GM23248 (cell line): ENCODE data around the gene ACKR1. TPM values are rescaled to one million over a fixed set of nuclear protein-coding genes. Genes with fewer than 3 reads are reported as not detected.
A peak's percentile ranks its signal among the peaks of the same experiment; 100 is the strongest.

Source experiments
- DNase-seq: peaks from one replicate; pipeline ENCODE4 v3.0.0-alpha.2; 2015
- H2AFZ ChIP-seq: fragments of 200-600 bp; sonication (generic); 2 replicates; pipeline ENCODE4 v1.6.1; 2016; ENCODE audit warnings: antibody characterized with exemption
- H3F3A ChIP-seq: fragments of 200-600 bp; sonication (generic); 2 replicates; pipeline ENCODE4 v1.6.1; 2016; ENCODE audit warnings: mild to moderate bottlenecking, antibody characterized with exemption, mixed run types; ENCODE audit not compliant: insufficient read depth
- H3K27ac ChIP-seq: fragments of 200-600 bp; sonication (generic); 2 replicates; pipeline ENCODE4 v1.5.1; 2016; ENCODE audit warnings: mild to moderate bottlenecking
- H3K27me3 ChIP-seq: fragments of 200-600 bp; sonication (generic); replicated peaks from 2 replicates; pipeline ENCODE4 v1.6.1; 2016; ENCODE audit warnings: mild to moderate bottlenecking; ENCODE audit not compliant: insufficient read depth
- H3K36me3 ChIP-seq: fragments of 200-600 bp; sonication (generic); 2 replicates; pipeline ENCODE4 v1.6.1; 2016; ENCODE audit warnings: low read depth, mild to moderate bottlenecking
- H3K4me1 ChIP-seq: fragments of 200-600 bp; sonication (generic); 2 replicates; pipeline ENCODE4 v1.6.1; 2016; ENCODE audit warnings: mild to moderate bottlenecking; ENCODE audit not compliant: insufficient read depth
- H3K4me2 ChIP-seq: fragments of 200-600 bp; sonication (generic); one replicate; pipeline ENCODE4 v1.6.1; 2016; ENCODE audit warnings: mild to moderate bottlenecking; ENCODE audit not compliant: unreplicated experiment
- H3K4me3 ChIP-seq: fragments of 200-600 bp; sonication (generic); 2 replicates; pipeline ENCODE4 v1.5.1; 2016; ENCODE audit warnings: mild to moderate bottlenecking
- H3K79me2 ChIP-seq: fragments of 200-600 bp; sonication (generic); 2 replicates; pipeline ENCODE4 v1.6.1; 2016; ENCODE audit warnings: mild to moderate bottlenecking; ENCODE audit not compliant: insufficient read depth
- H3K9ac ChIP-seq: fragments of 200-600 bp; sonication (generic); 2 replicates; pipeline ENCODE4 v1.6.1; 2016; ENCODE audit warnings: mild to moderate bottlenecking
- H3K9me2 ChIP-seq: fragments of 200-600 bp; sonication (generic); 2 replicates; pipeline ENCODE4 v1.6.1; 2016; ENCODE audit warnings: mixed run types, mild to moderate bottlenecking, moderate library complexity; ENCODE audit not compliant: insufficient read depth
- H3K9me3 ChIP-seq: fragments of 200-600 bp; sonication (generic); one replicate; pipeline ENCODE4 v1.6.1; 2017; ENCODE audit warnings: low read depth
- H4K20me1 ChIP-seq: fragments of 200-600 bp; sonication (generic); 2 replicates; pipeline ENCODE4 v1.6.0; 2016; ENCODE audit not compliant: insufficient read depth
- EZH2 ChIP-seq: fragments of 200-600 bp; sonication (generic); IDR thresholded peaks from 2 replicates; pipeline ENCODE4 v1.6.1; 2018; ENCODE audit warnings: antibody characterized with exemption, mild to moderate bottlenecking; ENCODE audit not compliant: insufficient read depth, poor library complexity, severe bottlenecking
- EZH2phosphoT487 ChIP-seq: fragments of 200-600 bp; sonication (generic); IDR thresholded peaks from 2 replicates; pipeline ENCODE4 v1.6.1; 2018; ENCODE audit warnings: antibody characterized with exemption, moderate library complexity, mild to moderate bottlenecking, low read depth; ENCODE audit not compliant: insufficient read depth
- WGBS, 2 experiments: methylation state at CpG; one replicate each; pipeline ENCODE4 v1.1.6; 2015 to 2017; ENCODE audit warnings: low lambda C conversion rate in 2 of 2, low coverage in 1 of 2; ENCODE audit errors: missing lambda C conversion rate in 2 of 2; 5-methylcytosine and 5-hydroxymethylcytosine counted together
- in situ Hi-C: fragments of 300-500 bp; cut with MboI; formaldehyde crosslinking; loops from 2 replicates; pipeline ENCODE4 v1.15.0; 2020
- polyA plus RNA-seq: library from polyadenylated mRNA; unstranded; fragments of >200 nt; fragmentation: Nextera tagmentation; extraction: Ambion mirVana; gene quantifications from 2 replicates; pipeline ENCODE4 v1.2.1, GENCODE V29; 2016
- total RNA-seq: library from RNA; depleted of rRNA; stranded (reverse); fragments of >200 nt; shearing (Covaris generic); gene quantifications from 2 replicates; pipeline ENCODE4 v1.2.3, GENCODE V29; 2014

The ACKR1 gene
- total and polyA plus RNA-seq, 2 experiments from 2014 or later = not detected

DNA sequence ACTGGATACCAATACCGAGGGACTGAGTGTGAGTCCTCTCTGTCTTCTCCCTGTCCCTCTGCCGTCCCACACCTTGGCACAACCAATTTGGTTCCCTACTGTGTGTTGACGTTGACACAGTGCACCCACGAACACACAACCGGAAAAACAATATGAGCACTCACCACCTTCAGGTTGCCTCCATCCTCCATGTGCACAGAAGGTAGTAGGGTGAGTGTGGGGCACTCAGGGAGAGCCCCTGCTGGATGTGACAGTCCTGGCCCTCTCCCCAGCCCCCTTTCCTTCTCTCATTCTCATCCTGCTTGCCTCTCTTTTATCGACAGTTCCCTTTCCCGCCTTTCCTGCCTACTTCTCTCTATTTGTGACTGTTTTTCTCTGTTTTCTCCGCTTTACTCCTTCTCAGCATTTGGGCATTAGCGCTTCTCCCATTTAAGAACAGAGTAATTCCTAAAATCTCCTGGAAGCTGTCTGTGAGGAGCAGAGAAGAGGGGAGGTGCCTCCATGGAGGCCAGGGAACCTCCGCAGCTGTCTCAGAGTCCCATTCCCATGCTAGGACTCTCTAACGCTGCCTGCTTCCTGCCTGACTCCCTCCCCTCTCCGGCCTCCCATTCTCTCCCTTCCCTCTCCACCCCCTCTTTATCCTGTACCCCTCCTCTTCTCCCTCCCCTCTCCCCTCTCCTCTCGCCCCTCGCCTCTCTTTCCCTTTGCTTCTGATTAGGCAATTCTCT lies 16.9 kb upstream of the ACKR1 start:
- 35 to 46% methylated on average over 11 to 14 of the region's 14 CpGs for WGBS, 2 experiments
- Histone ChIP-seq H3K27me3 (peaks cover 31% of the 10 kb centered on the region), H3K4me1 (no peaks in the 10 kb centered on the region), H3K9me2 (no peaks in the 10 kb centered on the region), H2AFZ (no peak overlapping the region), H3K36me3 (no peaks in the 10 kb centered on the region), H3K27ac (no peak overlapping the region), H4K20me1 (no peaks in the 10 kb centered on the region), H3K4me2 (no peak overlapping the region), H3F3A (no peaks in the 10 kb centered on the region), H3K4me3 (no peak overlapping the region), H3K9ac (no peak overlapping the region), H3K9me3 (no peaks in the 10 kb centered on the region), H3K79me2 (no peaks in the 10 kb centered on the region)
- TF ChIP-seq EZH2 = no peak
- no peak for TF ChIP-seq EZH2phosphoT487
- in situ Hi-C loops = no loop called here
- DNase-seq = no peak

GRCh38 chr1:159188375-159188788 lies 16.3 kb upstream of the ACKR1 start:
- H3K79me2 ChIP-seq = no peaks in the 10 kb centered on the region
- 3% methylated on average over 17 to 24 of the region's 24 CpGs for WGBS, 2 experiments
- no peaks in the 10 kb centered on the region for H3K36me3 ChIP-seq
- no peak overlapping the region for H3K9ac ChIP-seq
- H3F3A ChIP-seq = no peaks in the 10 kb centered on the region
- TF ChIP-seq EZH2 (no peak), EZH2phosphoT487 (no peak)
- in situ Hi-C loops = no loop called here
- no peak overlapping the region for H3K27ac ChIP-seq
- H4K20me1 ChIP-seq = no peaks in the 10 kb centered on the region
- H3K4me2 ChIP-seq = no peak overlapping the region
- peak; percentile 48 for DNase-seq
- no peak overlapping the region for H2AFZ ChIP-seq
- no peak overlapping the region for H3K4me3 ChIP-seq
- H3K4me1 ChIP-seq = no peaks in the 10 kb centered on the region
- H3K27me3 ChIP-seq = peaks cover 31% of the 10 kb centered on the region
- no peaks in the 10 kb centered on the region for H3K9me2 ChIP-seq
- no peaks in the 10 kb centered on the region for H3K9me3 ChIP-seq

GRCh38 chr1:159190441-159190840 lies 14.2 kb upstream of the ACKR1 start:
- Histone ChIP-seq H3K9me3 (no peaks in the 10 kb centered on the region), H4K20me1 (no peaks in the 10 kb centered on the region), H3K27ac (no peak overlapping the region), H3K4me2 (no peak overlapping the region), H3F3A (no peaks in the 10 kb centered on the region), H2AFZ (no peak overlapping the region), H3K36me3 (no peaks in the 10 kb centered on the region), H3K79me2 (no peaks in the 10 kb centered on the region), H3K9me2 (no peaks in the 10 kb centered on the region), H3K27me3 (peaks cover 31% of the 10 kb centered on the region), H3K4me3 (no peak overlapping the region), H3K9ac (no peak overlapping the region), H3K4me1 (no peaks in the 10 kb centered on the region)
- no peak for TF ChIP-seq EZH2
- TF ChIP-seq EZH2phosphoT487 = no peak
- in situ Hi-C loops = no loop called here
- 24 to 30% methylated on average over 2 of the region's 2 CpGs for whole genome bisulfite sequencing, 2 experiments
- DNase-seq = no peak

- no peak overlapping the region for H3K4me2 ChIP-seq
- DNase-seq = peak; percentile 34
- no peaks in the 10 kb centered on the region for H3K9me2 ChIP-seq
- H3K36me3 ChIP-seq = no peaks in the 10 kb centered on the region
- no peaks in the 10 kb centered on the region for H3K4me1 ChIP-seq
- H3K27ac ChIP-seq = no peak overlapping the region
- 24 to 33% methylated on average over 5 of the region's 5 CpGs for WGBS, 2 experiments
- H3K79me2 ChIP-seq = no peaks in the 10 kb centered on the region
- TF ChIP-seq EZH2phosphoT487 = no peak
- TF ChIP-seq EZH2 = no peak
- H4K20me1 ChIP-seq = no peaks in the 10 kb centered on the region
- H2AFZ ChIP-seq = no peak overlapping the region
- no peaks in the 10 kb centered on the region; the same call in 1 of the 2 replicates for H3K27me3 ChIP-seq
- no peak overlapping the region for H3K9ac ChIP-seq
- H3K4me3 ChIP-seq = no peak overlapping the region
- no peaks in the 10 kb centered on the region for H3F3A ChIP-seq
- in situ Hi-C loops = loop anchor here (5.0 kb wide), 1 partner anchor 34 kb away; no protein-coding TSS in a partner anchor
- no peaks in the 10 kb centered on the region for H3K9me3 ChIP-seq
Observed at GRCh38 chr1:159196543-159196942, 8.1 kb upstream of the ACKR1 start.
